GM12873 (cell line): ENCODE results near the gene PIGM.
A peak's percentile ranks its signal among the peaks of the same experiment; 100 is the strongest.

Experiments
- CTCF ChIP-seq: IDR thresholded peaks from 2 replicates; pipeline ENCODE4 v1.5.1; 2012; ENCODE audit warnings: low read depth, mild to moderate bottlenecking, moderate library complexity, low read length, control low read depth; ENCODE audit not compliant: insufficient read depth; ENCODE audit errors: missing control alignments

The PIGM gene

GRCh38 chr1:160018347-160018746, 13.4 kb downstream of the PIGM start:
- TF ChIP-seq CTCF = no peak

- no peak for TF ChIP-seq CTCF
Measured at GRCh38 chr1:160017592-160017991, 14.2 kb downstream of the PIGM start.

- TF ChIP-seq CTCF = no peak
Measured at GRCh38 chr1:160011781-160012180, 20.0 kb downstream of the PIGM start.

GRCh38 chr1:160009801-160010200, 22.0 kb downstream of the PIGM start:
- TF ChIP-seq CTCF = no peak

GRCh38 chr1:160009081-160009480, 22.7 kb downstream of the PIGM start:
- TF ChIP-seq CTCF = no peak

GRCh38 chr1:160007577-160008200, 24.1 kb downstream of the PIGM start:
- peak; percentile 60 for TF ChIP-seq CTCF

DNA sequence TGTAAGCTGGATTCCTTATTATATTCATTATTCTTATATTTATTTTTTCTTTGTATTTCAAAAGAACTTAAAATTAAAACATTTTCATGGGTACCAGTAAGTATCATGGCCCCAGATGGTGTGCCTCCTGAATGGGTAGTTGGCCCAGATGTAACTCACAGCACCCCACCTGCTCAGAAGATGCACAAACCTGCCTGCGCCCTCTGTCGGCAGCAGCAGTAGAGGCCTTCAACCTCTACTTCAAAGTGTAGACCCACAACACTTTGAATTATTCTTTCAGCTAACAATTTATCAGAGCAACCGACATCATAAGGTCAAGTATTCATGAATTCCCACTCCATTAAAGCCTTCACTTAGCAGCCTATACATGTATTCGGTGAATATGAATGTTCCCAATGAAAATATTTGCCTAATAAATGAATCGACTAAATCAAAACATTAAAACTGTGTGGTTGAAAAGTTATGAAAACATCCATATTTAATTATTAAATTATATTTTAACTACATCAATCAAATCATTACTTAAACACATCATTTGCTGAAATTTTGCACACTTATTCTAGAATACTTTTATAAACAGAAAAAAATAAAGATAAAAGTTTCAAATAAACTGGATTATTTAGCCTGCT, 25.4 kb downstream of the PIGM start:
- peak; percentile 94 for TF ChIP-seq CTCF
